ENCODE measurements around the gene GPR142.

GPR142 gene

GRCh38 chr17:74329378-74329777, 37.9 kb upstream of the GPR142 start:
- no peak for DNase-seq (ENCODE audit: extremely low read depth, low read depth)
- TF ChIP-seq, protein P1, sequence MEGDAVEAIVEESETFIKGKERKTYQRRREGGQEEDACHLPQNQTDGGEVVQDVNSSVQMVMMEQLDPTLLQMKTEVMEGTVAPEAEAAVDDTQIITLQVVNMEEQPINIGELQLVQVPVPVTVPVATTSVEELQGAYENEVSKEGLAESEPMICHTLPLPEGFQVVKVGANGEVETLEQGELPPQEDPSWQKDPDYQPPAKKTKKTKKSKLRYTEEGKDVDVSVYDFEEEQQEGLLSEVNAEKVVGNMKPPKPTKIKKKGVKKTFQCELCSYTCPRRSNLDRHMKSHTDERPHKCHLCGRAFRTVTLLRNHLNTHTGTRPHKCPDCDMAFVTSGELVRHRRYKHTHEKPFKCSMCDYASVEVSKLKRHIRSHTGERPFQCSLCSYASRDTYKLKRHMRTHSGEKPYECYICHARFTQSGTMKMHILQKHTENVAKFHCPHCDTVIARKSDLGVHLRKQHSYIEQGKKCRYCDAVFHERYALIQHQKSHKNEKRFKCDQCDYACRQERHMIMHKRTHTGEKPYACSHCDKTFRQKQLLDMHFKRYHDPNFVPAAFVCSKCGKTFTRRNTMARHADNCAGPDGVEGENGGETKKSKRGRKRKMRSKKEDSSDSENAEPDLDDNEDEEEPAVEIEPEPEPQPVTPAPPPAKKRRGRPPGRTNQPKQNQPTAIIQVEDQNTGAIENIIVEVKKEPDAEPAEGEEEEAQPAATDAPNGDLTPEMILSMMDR (IDR thresholded peaks at IDR 0.05; ENCODE audit: low read depth, low read length): no peak

- TF ChIP-seq, protein P1 (IDR thresholded peaks at IDR 0.05; ENCODE audit: low read depth, low read length): no peak
- DNase-seq (ENCODE audit: extremely low read depth, low read depth): no peak
Measured at GRCh38 chr17:74330446-74330845, 36.9 kb upstream of the GPR142 start.

- TF ChIP-seq, protein P1 (IDR thresholded peaks at IDR 0.05; ENCODE audit: low read depth, low read length): no peak
- DNase-seq (ENCODE audit: extremely low read depth, low read depth): no peak
Measured at GRCh38 chr17:74332017-74332650, 35.2 kb upstream of the GPR142 start.

GRCh38 chr17:74332763-74333283, 34.5 kb upstream of the GPR142 start:
- no peak for DNase-seq (ENCODE audit: extremely low read depth, low read depth)
- TF ChIP-seq, protein P1 (IDR thresholded peaks at IDR 0.05; ENCODE audit: low read depth, low read length): no peak

GRCh38 chr17:74334393-74335039, 32.8 kb upstream of the GPR142 start:
- no peak for DNase-seq (ENCODE audit: extremely low read depth, low read depth)
- TF ChIP-seq, protein P1 (IDR thresholded peaks at IDR 0.05; ENCODE audit: low read depth, low read length): no peak

- TF ChIP-seq, protein P1 (IDR thresholded peaks at IDR 0.05; ENCODE audit: low read depth, low read length): no peak
Measured at GRCh38 chr17:74335529-74336062, 31.7 kb upstream of the GPR142 start.

GRCh38 chr17:74336307-74336706, 31.0 kb upstream of the GPR142 start:
- DNase-seq (ENCODE audit: extremely low read depth, low read depth): no peak
- TF ChIP-seq, protein P1 (IDR thresholded peaks at IDR 0.05; ENCODE audit: low read depth, low read length): no peak

More at GRCh38 chr17:74335529-74336062, 31.7 kb upstream of the GPR142 start:
- DNase-seq (ENCODE audit: extremely low read depth, low read depth): no peak

All from AG09319 (cell line).